Neural cell (in vitro differentiated cells): ENCODE data around the gene SUV39H1.
A peak's percentile ranks its signal among the peaks of the same experiment; 100 is the strongest.

Experiments
- CTCF ChIP-seq: fragments of 450-650 bp; IDR thresholded peaks from 2 replicates; pipeline ENCODE4 v1.5.1; 2014; ENCODE audit warnings: antibody characterized with exemption, mild to moderate bottlenecking, moderate library complexity; ENCODE audit not compliant: poor library complexity, severe bottlenecking
- EP300 ChIP-seq: fragments of 450-650 bp; conservative IDR thresholded peaks from 2 replicates; pipeline ENCODE4 v1.6.1; 2014; ENCODE audit warnings: antibody characterized with exemption, mild to moderate bottlenecking, moderate library complexity; ENCODE audit not compliant: poor library complexity, severe bottlenecking
- EZH2 ChIP-seq: fragments of 200-600, 300-800 bp; shearing (Covaris generic), sonication (generic); IDR thresholded peaks from 2 replicates; pipeline ENCODE4 v1.6.1; 2014; ENCODE audit warnings: antibody characterized with exemption, low read length, borderline replicate concordance, mild to moderate bottlenecking; ENCODE audit not compliant: insufficient read depth, poor library complexity, severe bottlenecking
- SMC3 ChIP-seq: fragments of 450-650 bp; conservative IDR thresholded peaks from 2 replicates; pipeline ENCODE4 v1.6.1; 2014; ENCODE audit warnings: antibody characterized with exemption, mild to moderate bottlenecking, moderate library complexity; ENCODE audit not compliant: poor library complexity

- TF ChIP-seq CTCF: peak; percentile 58
- TF ChIP-seq EZH2: no peak
- peak; percentile 63 for TF ChIP-seq SMC3
- TF ChIP-seq EP300: no peak
Observed at GRCh38 chrX:48648336-48648751, 48.2 kb upstream of the SUV39H1 start.
